ENCODE results near the gene MBD5. TPM values are rescaled to one million over a fixed set of nuclear protein-coding genes. Genes with fewer than 3 reads are reported as not detected.

Gene MBD5
- total RNA-seq, 2 experiments from 2014 or later = 13.8 to 46.3 TPM

- Histone ChIP-seq H2AFZ (ENCODE audit: low read length) (no peak overlapping the region), H3K36me3 (ENCODE audit: insufficient read depth, low read length) (peaks cover 4% of the 10 kb centered on the region; the same call in 1 of the 2 replicates), H3K9me3 (ENCODE audit: low read length) (no peaks in the 10 kb centered on the region), H3K9me2 (ENCODE audit: insufficient read depth, low read length) (no peaks in the 10 kb centered on the region), H4K20me1 (ENCODE audit: insufficient read depth, low read length) (peaks cover 14% of the 10 kb centered on the region), H3K27ac (ENCODE audit: low read depth, low read length, poor library complexity, severe bottlenecking) (no peak overlapping the region), H3K4me3 (ENCODE audit: low read depth, low read length, poor library complexity, severe bottlenecking) (no peak overlapping the region), H3K79me2 (ENCODE audit: insufficient read depth, low read depth, low read length) (peaks cover 39% of the 10 kb centered on the region), H3K4me1 (ENCODE audit: insufficient read depth, low read length, poor library complexity, severe bottlenecking) (peaks cover 7% of the 10 kb centered on the region), H3K4me2 (ENCODE audit: low read length) (no peak overlapping the region)
- BruUV-seq (replicated peaks) = no TSS peak
- ChIA-PET CTCF (ENCODE audit: unreplicated experiment) (interaction anchor here (0.6 kb wide), 1 partner anchor 885 kb away, joined by 3 read pairs; no protein-coding TSS in a partner anchor), POLR2A (interaction anchor here (0.5 to 1.6 kb wide), 10 partner anchors 8 to 910 kb away, joined by 3 to 8 read pairs (median 4); partner anchors contain the start of genes MBD5 and ORC4)
- DNase-seq (ENCODE audit: low spot score) = no peak
- no peak for TF ChIP-seq EZH2phosphoT487 (IDR thresholded peaks at IDR 0.05; ENCODE audit: borderline replicate concordance, low read depth, low read length)
- no peak for TF ChIP-seq CTCF (conservative IDR thresholded peaks at IDR 0.05; ENCODE audit: low read length)
- intact Hi-C loops (cut with micrococcal nuclease; ENCODE audit: unreplicated experiment) = no loop called here
These were observed 7.9 kb downstream of the MBD5 start for GRCh38 chr2:148028781-148029180.

GRCh38 chr2:148031152-148031551 is 10.3 kb downstream of the MBD5 start:
- no peak for TF ChIP-seq EZH2phosphoT487 (IDR thresholded peaks at IDR 0.05; ENCODE audit: borderline replicate concordance, low read depth, low read length)
- peaks cover 15% of the 10 kb centered on the region; the same call in 1 of the 2 replicates for H3K79me2 ChIP-seq (ENCODE audit: insufficient read depth, low read depth, low read length)
- H3K36me3 ChIP-seq (ENCODE audit: insufficient read depth, low read length) = no peaks in the 10 kb centered on the region
- H3K4me1 ChIP-seq (ENCODE audit: insufficient read depth, low read length, poor library complexity, severe bottlenecking) = no peaks in the 10 kb centered on the region
- no peak overlapping the region for H3K4me3 ChIP-seq (ENCODE audit: low read depth, low read length, poor library complexity, severe bottlenecking)
- CTCF ChIA-PET (ENCODE audit: unreplicated experiment) = no interaction called here
- intact Hi-C loops (cut with micrococcal nuclease; ENCODE audit: unreplicated experiment) = no loop called here
- H4K20me1 ChIP-seq (ENCODE audit: insufficient read depth, low read length) = peaks cover 5% of the 10 kb centered on the region
- no peak for DNase-seq (ENCODE audit: low spot score)
- no peak overlapping the region for H2AFZ ChIP-seq (ENCODE audit: low read length)
- no TSS peak for BruUV-seq (replicated peaks)
- no peaks in the 10 kb centered on the region for H3K9me3 ChIP-seq (ENCODE audit: low read length)
- no peaks in the 10 kb centered on the region for H3K9me2 ChIP-seq (ENCODE audit: insufficient read depth, low read length)
- POLR2A ChIA-PET = interaction anchor here (0.8 to 2.3 kb wide), 4 partner anchors 9 to 20 kb away, joined by 3 to 13 read pairs (median 6); partner anchors contain the start of genes MBD5 and ORC4
- no peak overlapping the region for H3K4me2 ChIP-seq (ENCODE audit: low read length)
- no peak overlapping the region for H3K27ac ChIP-seq (ENCODE audit: low read depth, low read length, poor library complexity, severe bottlenecking)

- no peak for TF ChIP-seq CTCF (conservative IDR thresholded peaks at IDR 0.05; ENCODE audit: low read length)
- TF ChIP-seq EZH2phosphoT487 (IDR thresholded peaks at IDR 0.05; ENCODE audit: borderline replicate concordance, low read depth, low read length) = no peak
- no peaks in the 10 kb centered on the region for H3K9me3 ChIP-seq (ENCODE audit: low read length)
- ChIA-PET POLR2A (interaction anchor here (0.6 to 1.7 kb wide), 4 partner anchors 9 to 624 kb away, joined by 4 to 9 read pairs (median 4); no protein-coding TSS in a partner anchor), CTCF (ENCODE audit: unreplicated experiment) (no interaction called here)
- peaks cover 5% of the 10 kb centered on the region; the same call in 1 of the 2 replicates for H3K79me2 ChIP-seq (ENCODE audit: insufficient read depth, low read depth, low read length)
- H3K4me3 ChIP-seq (ENCODE audit: low read depth, low read length, poor library complexity, severe bottlenecking) = no peak overlapping the region
- no peak overlapping the region for H2AFZ ChIP-seq (ENCODE audit: low read length)
- no peaks in the 10 kb centered on the region for H3K36me3 ChIP-seq (ENCODE audit: insufficient read depth, low read length)
- no peak for DNase-seq (ENCODE audit: low spot score)
- H3K4me1 ChIP-seq (ENCODE audit: insufficient read depth, low read length, poor library complexity, severe bottlenecking) = no peaks in the 10 kb centered on the region
- no TSS peak for BruUV-seq (replicated peaks)
- intact Hi-C loops (cut with micrococcal nuclease; ENCODE audit: unreplicated experiment) = no loop called here
- no peak overlapping the region for H3K4me2 ChIP-seq (ENCODE audit: low read length)
- H3K9me2 ChIP-seq (ENCODE audit: insufficient read depth, low read length) = no peaks in the 10 kb centered on the region
- H4K20me1 ChIP-seq (ENCODE audit: insufficient read depth, low read length) = peaks cover 5% of the 10 kb centered on the region
- no peak overlapping the region for H3K27ac ChIP-seq (ENCODE audit: low read depth, low read length, poor library complexity, severe bottlenecking)
These were observed 11.3 kb downstream of the MBD5 start for GRCh38 chr2:148032215-148032614.
